Raji (cell line): ENCODE results near the gene RAB34.

ENCODE experiments used
- POLR2A ChIP-seq: IDR thresholded peaks from 2 replicates; pipeline ENCODE4 v1.6.1; 2011; ENCODE audit warnings: low read depth, low read length, control low read depth; ENCODE audit not compliant: insufficient read depth

Gene RAB34

DNA sequence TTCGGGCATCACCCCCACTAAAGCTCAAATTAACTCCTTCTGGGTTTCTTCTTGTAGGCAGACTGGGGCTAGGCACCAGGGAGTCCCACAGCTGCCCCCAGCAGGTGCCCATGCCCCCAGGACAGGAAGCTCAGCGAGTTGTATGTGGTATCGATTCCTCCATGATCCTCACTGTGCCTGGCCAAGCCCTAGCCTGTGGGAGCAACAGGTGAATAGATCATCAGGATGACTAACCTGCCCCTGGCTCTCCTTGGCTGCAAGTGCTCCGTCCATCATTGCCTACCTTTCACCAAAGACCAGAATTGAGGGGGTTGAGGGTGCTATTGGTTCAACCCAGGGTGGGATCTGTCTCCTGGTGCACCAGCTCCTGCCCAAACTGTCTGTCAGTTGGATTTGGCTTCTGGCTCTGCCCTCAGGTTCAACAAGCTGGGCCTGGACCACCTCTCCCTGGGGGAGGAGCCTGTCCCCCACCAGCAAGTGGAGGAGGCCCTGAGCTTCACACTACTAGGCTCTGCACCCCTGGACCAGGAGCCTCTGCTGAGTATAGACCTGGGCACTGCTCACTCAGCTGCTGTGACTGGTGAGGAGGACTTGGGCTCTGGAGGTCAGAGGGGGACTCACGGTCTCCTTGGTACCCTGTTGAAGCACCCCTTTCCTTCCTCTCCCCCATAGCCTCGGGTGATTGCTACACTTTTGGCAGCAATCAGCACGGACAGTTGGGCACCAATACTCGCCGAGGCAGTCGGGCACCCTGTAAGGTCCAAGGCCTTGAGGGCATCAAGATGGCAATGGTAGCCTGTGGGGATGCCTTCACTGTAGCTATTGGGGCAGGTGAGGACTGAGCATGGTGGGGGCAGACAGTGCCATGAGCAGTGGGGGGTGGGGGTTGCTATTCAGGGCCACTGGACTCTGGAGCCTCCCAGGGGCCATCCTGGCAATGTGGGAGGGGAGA, 23.0 kb upstream of the RAB34 start:
- no peak for TF ChIP-seq POLR2A

- TF ChIP-seq POLR2A: 0 out of 2 replicates have a peak, but pooled peaks have one; percentile 31
Observed at GRCh38 chr17:28738680-28739384, 21.2 kb upstream of the RAB34 start.

- TF ChIP-seq POLR2A: peak; percentile 86
Observed at GRCh38 chr17:28737770-28738679, 20.4 kb upstream of the RAB34 start.

- TF ChIP-seq POLR2A: no peak
Observed at GRCh38 chr17:28737316-28737715, 19.6 kb upstream of the RAB34 start.

GRCh38 chr17:28735242-28735722, 17.6 kb upstream of the RAB34 start:
- no peak for TF ChIP-seq POLR2A

GRCh38 chr17:28734712-28735241, 17.1 kb upstream of the RAB34 start:
- no peak for TF ChIP-seq POLR2A

- no peak for TF ChIP-seq POLR2A
Observed at GRCh38 chr17:28733346-28733745, 15.7 kb upstream of the RAB34 start.

- no peak for TF ChIP-seq POLR2A
Observed at GRCh38 chr17:28729950-28730330, 12.3 kb upstream of the RAB34 start.

GRCh38 chr17:28728364-28729200, 10.9 kb upstream of the RAB34 start, which contains the start of gene NEK8:
Gene NEK8 (plus strand): TSS chr17:28728788. CDS start chr17:28728814, 26 bp downstream.
- TF ChIP-seq POLR2A: peak; percentile 76

DNA sequence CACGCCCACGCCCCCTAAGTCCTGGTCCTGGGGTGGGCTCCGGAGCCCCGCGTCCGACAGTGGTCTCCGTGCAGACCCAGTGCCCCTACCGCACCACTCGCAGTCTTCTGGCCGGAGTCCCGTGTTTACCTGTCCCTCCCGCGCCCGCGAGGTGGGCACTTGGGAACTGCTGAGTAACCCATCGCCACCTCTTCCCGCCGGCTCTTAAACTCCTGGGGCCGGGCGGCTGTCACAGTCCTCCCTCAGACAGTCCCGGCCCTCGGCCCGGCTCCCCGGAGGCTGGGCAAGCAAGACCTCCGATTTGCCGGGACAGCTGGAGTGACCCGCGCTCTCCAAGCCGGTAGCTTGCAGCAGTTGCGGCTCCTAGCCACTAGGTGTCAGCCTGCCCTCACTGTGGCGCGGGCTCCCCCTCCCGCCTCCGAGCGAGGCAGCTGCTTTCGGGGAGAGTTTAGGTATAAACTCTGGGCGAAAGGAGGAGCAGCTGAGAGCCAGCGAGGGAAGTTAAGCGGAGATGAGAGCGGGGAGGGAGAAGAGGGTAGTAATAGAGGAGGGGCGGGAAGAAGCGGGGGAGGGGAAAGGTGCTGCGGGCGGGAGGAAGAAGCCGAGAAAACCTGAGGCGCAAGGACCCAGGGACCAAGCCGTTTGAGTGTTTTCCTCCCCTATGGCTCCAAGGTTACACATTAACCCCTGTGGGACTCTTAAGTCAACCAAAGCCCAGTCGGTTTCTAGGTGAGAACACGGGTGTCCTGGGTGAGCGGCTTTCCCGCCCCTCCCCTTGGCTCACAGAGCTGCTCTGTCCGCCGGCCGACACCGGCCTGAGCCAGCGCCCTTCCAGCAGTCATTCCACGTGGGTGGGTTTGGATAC, 9.2 kb upstream of the RAB34 start:
- peak; percentile 75 for TF ChIP-seq POLR2A

DNA sequence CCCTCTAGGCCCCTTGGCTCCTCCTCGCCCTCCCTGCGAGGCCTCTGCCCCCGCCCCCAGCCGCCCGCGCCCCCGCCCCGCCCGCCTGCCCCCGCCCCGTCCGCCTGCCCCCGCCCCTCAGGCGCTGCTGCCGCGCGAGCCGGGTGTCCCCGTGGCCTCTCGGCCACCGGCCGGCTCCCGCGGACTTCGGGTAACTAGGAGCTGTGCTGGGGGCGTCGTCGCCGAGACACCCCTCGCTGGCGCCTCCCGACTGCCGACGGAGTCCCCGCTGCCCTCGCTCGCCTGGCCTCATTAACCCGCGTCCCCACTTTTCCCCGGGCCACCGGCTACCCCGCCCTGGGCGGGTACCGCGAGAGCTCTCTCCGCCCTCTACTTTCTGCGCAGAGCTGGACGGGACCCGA, 8.6 kb upstream of the RAB34 start, which contains the start of gene TLCD1:
Gene TLCD1, minus strand, starts transcription at position 8 of the 401 bp plus-strand sequence. CDS start 136 bp downstream, outside the sequence.
- no peak for TF ChIP-seq POLR2A

GRCh38 chr17:28725660-28726225, 8.1 kb upstream of the RAB34 start:
- peak; percentile 80 for TF ChIP-seq POLR2A
